Muscle of back (tissue), 11 donors: ENCODE data around the gene RAPGEF5. TPM values are rescaled to one million over a fixed set of nuclear protein-coding genes. Genes with fewer than 3 reads are reported as not detected.
"Not testable (repeated sequence)": the region's sequence is repeated elsewhere in the genome, so short reads cannot be mapped to it uniquely, and the experiment has no call there.

Experiments used
- DNase-seq, 3 donors: peaks; one replicate each; pipeline versions ENCODE4 v3.0.0 to v3.0.0-alpha.2; 2013
- polyA plus RNA-seq, 10 donors: library from polyadenylated mRNA; unstranded; fragments of 120-200 nt; gene quantifications; one replicate each; pipeline ENCODE4 v1.2.1, GENCODE V29; 2013; ENCODE audit not compliant: insufficient read length in 10 of 10

The RAPGEF5 gene
- polyA plus RNA-seq, 10 donors = 12.8 to 23.5 (median 17.7) TPM

DNA sequence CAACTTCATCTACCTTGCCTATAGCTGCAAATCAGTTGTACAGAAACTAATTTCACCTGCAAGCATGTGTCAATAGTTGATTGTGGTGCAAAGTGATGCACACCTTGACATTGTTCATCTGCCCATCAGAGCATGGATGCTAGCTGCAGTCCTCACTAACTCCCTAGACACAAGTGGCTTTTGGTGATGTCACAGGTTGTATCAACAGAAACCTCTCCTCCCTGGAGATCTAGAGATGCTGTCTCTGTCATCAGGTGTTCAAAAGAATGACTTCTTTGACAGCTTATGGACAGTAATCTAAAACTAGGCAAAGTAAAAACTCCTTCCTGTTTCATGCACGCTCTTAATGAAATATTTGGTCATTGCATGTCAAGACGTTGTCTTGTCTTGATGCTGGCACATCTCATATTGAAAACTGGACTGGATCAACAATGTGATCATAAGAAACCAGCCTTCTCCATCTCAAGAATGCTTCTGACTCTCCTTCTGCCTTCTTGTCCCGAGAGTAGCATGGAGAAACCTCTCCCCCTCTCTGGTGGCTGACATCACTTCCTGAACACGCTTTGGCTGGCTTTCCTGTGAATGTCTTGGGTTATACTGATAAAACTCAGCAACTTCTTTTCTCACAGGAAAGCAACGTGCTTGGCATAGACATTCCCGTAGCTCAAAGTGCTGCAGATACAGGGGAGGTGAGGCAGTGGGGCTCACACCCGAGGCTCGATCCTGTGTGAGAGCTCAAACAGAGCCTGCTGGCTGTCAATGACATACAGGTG lies 235.1 kb downstream of the RAPGEF5 start:
- peak in 1 of 3 donors; percentile 32 for DNase-seq

GRCh38 chr7:22120391-22121053 lies 236.4 kb downstream of the RAPGEF5 start:
- no peak for DNase-seq

DNA sequence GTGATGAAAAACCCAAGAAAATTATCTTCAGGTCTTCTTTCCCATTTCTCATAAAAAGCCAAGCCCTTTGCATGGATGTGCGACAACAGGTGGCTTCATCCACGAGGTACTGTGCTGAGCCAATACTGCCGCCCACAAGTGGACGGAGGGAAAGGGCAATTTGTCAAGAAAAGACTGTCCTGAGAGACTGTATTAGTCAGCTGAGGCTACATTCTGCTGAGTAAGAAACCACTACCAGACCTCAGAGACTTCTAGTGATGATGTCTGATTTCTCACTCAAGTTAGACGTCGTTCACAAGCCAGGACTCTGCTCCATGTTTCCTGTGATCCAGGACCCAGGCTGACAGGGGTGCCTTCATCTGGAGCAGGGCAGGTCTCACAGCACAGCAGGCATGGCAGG lies 239.7 kb downstream of the RAPGEF5 start:
- DNase-seq = no peak

DNA sequence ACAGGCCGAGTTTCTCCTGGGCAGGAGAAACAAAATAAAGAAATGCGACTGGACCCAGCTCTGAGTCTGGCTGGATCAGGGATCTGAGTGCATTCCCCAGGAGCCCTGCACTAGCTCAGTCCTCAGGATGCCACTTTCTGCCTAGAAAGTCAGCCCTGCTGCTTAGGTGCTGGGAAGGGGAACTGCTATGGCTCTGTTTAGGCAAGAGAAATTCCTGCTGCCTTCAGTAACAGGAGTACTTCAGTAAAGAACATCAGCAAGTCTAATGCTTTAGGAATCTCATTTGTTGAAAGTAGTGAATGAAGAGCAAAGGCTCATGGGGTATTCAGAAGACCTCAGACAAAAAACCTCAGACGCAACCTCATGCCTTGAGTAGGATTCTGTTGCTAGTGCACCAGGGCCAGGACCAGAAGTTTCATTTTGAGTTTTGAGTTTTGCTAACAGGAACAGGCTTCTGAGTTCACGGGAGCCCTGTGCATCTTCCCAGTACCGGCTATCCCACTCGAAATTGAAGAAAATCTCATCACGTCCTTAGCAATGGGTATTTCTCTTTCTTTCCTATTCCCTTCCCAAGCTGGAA lies 240.4 kb downstream of the RAPGEF5 start:
- no peak for DNase-seq

- no peak for DNase-seq
These were observed 241.3 kb downstream of the RAPGEF5 start for GRCh38 chr7:22115689-22116088.

GRCh38 chr7:22114440-22114981 lies 242.4 kb downstream of the RAPGEF5 start:
- DNase-seq = no peak

- no peak for DNase-seq
These were observed 243.9 kb downstream of the RAPGEF5 start for GRCh38 chr7:22113041-22113440.

GRCh38 chr7:22111661-22112060 lies 245.3 kb downstream of the RAPGEF5 start:
- no peak for DNase-seq

DNA sequence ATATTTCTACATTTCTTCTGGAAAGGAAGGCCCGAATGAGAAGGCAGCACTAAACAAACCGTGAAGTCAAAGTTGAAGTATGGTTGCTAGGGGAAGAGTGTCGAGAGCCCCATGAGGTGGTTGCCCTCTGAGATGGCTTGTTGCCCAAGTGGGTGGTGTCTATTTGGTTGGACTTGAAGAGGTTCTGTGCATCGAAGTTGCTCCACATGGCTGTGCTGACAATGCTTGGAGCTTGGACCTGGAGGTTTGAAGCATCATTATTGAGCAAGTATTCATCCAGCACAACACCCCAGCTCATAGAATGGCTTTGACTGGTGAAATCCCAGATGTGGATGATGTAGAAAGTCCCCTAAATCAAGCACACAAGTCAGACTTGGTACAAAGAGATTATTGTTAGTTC lies 246.1 kb downstream of the RAPGEF5 start:
- DNase-seq = no peak

- peak; percentile 73 to 90 (median 88) for DNase-seq
These were observed 246.6 kb downstream of the RAPGEF5 start for GRCh38 chr7:22110227-22110839.

DNA sequence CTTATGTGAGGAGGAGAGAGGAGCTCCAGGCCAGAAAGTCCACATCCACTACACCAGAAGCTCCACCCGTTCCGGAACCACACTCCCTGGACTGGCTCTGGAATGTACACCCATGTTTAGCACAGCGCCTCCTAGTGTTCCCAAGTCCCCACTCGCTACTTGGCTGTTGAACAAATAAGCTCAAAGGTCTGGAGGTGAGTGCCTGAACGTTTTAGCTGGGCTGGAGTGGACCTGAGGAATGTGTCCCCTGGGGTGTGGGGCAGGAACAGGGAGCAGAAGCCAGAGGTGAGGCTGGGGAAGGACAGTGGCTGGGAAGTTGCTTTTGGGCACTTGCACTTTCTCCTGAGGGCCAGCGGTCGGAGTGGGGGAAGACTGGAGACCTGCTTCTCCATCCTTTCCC lies 247.2 kb downstream of the RAPGEF5 start:
- DNase-seq = no peak

DNA sequence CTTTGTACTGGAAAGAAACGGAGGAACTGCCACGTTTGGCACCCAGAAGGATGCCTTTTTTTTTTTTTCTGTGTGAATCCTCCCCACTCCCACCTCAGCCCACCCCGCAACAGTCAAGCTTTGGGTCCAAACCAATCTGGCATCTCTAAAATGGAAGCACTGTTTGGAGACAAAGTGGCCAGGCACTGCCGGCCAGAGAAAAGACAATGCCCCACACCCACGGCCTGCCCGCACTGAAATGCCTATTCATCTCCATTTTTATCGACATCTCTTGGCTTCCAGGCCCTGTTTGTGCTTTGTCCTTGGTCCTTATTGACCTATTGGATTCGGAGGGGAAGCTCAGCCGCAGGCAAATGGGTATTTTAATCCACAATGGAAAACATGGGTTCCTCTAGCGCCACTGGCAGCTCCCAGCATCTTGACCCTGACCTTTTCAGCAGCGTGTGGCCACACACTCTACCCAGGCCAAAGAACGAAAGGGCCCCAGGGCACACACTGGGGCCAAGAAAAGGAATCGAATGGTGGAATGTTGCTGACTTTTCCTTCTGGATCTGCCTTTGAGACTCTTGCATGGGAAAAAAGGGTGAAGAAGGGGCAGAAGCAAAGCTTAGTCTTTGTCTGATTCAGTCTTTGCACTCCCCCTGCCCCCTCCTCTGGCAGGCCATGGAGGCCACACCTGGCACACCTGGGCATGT lies 248.7 kb downstream of the RAPGEF5 start:
- no peak for DNase-seq

GRCh38 chr7:22105550-22105949 lies 251.4 kb downstream of the RAPGEF5 start:
- no peak for DNase-seq

DNA sequence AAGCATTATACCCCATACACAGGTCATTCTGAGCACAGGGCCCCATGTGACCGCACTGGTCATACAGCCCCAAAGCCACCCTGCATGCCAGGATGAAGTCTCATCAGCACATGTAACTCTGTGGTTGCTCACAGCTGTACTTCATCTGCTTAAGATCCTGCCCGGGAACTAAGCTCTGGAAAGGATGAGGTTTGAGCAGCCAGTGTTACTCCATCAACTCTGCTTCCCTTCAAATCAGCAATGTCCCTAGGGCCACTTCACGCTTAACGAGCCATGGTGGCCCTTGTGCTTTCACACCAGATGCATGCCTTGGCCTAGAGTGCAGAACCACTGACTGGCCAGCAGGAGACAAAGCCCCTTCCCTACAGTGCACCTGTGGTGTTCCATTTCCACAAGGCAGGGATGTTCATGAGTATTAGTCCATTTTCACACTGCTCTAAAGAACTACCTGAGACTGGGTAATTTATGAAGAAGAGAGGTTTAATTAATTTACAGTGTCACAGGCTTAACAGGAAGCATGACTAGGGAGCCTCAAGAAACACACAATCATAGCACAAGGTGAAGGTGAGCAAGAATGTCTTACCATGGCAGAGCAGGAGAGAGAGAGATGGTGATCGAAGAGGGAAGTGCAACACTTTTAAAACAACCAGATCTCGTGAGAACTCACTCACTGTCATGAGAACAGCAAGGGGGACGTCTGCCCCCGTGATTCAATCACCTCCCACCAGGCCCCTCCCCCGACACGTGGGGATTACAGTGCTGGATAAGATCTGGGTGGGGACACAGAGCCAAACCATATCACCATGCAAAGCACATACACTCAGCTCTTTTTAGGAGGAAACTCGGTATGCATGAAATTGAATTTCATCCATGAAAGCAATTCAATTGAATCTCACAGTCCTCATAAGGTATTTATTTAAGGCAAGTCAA lies 262.3 kb downstream of the RAPGEF5 start:
- peak in 1 of 3 donors; percentile 33 for DNase-seq

DNA sequence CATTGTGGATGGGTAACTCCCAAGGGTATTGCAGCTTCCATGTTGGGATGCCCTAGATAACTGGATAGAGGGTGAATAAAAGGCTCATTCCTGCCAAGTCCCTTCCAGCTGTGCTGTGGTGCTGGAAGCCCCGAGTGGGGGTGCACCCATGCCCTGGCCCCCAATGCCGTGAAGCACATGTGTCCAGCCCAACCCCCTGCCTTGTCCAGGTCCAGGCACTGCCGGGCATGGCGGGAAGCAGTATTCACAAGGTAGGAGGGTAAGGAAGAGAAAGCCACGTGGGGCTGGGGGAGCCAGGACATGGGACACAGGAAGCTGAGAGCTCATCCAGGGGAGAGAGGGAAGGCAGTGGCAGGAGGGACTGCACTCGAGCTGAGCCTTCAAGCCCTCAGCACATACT lies 263.0 kb downstream of the RAPGEF5 start:
- DNase-seq = no peak

- DNase-seq = peak; percentile 33 to 86 (median 71)
These were observed 264.0 kb downstream of the RAPGEF5 start for GRCh38 chr7:22093001-22093400.

DNA sequence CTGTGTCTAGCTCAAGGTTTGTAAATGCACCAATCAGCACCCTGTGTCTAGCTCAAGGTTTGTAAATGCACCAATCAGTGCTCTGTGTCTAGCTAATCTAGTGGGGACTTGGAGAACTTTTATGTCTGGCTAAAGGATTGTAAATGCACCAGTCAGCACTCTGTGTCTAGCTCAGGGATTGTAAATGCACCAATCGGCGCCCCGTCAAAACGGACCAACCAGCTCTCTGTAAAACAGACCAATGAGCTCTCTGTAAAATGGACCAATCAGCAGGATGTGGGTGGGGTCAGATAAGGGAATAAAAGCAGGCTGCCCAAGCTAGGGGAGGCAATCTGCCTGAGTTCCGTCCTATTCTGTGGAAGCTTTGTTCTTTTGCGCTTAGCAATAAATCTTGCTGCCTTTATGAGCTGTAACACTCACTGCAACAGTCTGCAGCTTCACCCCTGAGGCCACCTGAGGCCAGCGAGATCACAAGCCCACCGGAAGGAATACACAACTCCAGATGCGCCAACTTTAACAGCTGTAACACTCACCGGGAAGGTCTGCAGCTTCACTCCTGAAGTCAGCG lies 265.9 kb downstream of the RAPGEF5 start:
- DNase-seq = not testable (repeated sequence)

- DNase-seq = no peak
These were observed 266.4 kb downstream of the RAPGEF5 start for GRCh38 chr7:22090512-22090911.

DNA sequence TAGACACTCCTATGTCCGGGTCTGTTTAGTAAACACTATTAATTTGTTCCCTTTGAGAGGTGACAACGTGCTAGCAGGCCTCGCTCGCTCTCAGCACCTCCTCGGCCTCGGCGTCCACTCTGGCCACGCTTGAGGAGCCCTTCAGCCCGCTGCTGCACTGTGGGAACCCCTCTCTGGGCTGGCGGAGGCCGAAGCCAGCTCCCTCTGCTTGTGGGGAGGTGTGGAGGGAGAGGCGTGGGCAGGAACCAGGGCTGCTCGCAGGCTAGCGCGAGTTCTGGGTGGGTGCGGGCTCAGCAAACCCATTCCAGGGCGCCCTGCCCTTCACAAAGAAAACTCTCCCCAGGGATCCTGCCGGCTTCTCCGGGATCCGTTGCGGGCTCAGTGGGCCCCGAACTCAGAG lies 266.8 kb downstream of the RAPGEF5 start:
- DNase-seq = no peak

- no peak for DNase-seq
These were observed 268.1 kb downstream of the RAPGEF5 start for GRCh38 chr7:22088827-22089226.
